GM21786 (cell line): ENCODE measurements around the gene GRIA4.
A peak's percentile ranks its signal among the peaks of the same experiment; 100 is the strongest.
"Not testable (repeated sequence)": the region's sequence is repeated elsewhere in the genome, so short reads cannot be mapped to it uniquely, and the experiment has no call there.

Experiments
- ATAC-seq: cut with Tn5 transposase; IDR thresholded peaks from one replicate; pipeline ENCODE4 v1.9.1; 2021; ENCODE audit not compliant: unreplicated experiment

GRIA4 gene

DNA sequence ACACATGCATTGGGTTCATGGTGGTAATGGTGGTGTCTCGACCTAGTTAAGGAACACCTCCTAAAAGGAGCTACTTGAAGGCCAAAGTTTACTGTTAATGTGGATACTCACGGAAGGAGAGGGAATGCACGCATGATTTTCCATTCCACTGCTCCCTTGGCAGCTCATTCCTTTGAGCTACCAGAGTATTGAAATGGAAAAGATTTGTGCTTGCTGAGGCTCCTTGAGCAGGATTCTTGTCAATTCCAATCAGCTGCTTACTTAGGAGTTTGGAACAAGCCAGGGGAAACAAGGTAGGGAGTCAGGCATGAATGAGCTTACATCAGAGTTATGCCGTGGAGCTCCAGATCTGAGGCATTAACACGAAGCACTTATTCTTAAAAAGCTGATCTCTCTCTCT lies 108.8 kb downstream of the GRIA4 start:
- ATAC-seq: no peak

DNA sequence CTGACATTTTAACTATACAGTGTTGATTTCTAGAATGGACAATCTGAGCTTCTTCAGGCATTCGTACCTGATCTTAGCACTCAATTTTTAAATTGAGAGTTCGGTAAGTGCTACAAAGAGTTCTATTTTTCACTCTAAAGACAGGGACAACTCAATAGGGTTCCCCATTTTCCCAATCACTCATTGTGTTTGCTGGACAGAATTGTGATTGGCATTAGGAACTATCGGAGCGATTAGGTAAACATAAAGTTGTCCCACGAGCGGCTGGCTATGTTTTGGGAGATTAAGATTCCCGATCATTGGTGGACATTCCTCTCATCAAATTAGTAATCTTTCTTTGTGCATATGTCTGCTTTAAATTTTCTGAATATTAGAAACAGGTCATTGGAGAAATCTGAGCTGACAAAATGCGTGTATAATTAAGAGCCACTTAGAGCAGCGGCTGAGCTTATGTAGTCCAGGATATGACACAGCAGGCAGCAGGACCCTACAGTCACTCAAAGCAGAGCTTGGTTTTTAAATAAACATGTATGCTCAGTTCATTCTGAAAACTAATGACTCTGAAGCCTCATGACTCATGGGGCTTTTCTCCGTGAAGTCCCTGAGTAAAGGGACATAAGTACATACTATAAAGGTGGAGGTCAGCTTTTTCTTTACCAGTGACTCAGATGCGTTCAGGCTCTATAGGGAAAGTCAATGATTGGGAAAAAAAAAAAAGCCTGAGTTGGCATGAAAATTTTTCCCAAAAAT lies 109.4 kb downstream of the GRIA4 start:
- peak; percentile 95 for ATAC-seq

GRCh38 chr11:105720096-105720495 lies 110.2 kb downstream of the GRIA4 start:
- ATAC-seq: no peak

DNA sequence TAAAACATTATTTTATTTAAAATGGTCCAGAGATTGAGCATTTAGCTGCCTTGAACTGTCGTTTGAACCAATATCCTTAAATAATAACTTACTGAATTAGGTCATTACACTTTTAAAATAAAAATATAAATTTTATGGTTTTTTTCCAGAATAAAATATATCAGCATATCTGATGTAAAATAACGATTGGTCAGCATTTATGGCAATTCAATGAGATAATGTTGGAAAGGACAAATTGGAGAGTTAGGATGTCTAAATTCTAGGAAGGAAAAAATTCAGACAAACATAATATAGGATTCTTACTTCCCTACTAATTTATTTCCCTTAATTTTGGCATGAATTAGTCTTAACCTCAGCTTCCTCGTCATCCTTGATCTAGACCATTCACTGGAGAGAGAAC lies 113.4 kb downstream of the GRIA4 start:
- no peak for ATAC-seq

DNA sequence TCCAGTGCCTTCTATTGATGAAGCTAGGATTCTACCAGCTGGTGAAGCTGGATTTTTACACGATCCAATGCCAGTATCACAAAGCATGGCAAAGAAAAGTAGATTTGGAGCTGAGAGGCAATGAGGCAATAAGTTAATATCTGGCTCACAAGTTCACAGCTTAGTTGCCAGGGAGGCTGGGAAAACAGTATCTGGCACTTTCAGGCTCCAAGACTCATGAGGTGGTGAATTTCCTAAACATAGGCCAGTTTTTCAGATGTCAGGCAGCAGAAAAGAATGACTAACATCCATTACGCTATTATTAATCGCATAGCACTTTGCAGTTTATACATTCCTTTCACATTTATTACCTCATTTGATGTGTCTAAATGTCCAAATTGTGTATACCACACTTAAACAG lies 122.7 kb downstream of the GRIA4 start:
- ATAC-seq: no peak

- no peak for ATAC-seq
Observed at GRCh38 chr11:105734426-105734825, 124.6 kb downstream of the GRIA4 start.

DNA sequence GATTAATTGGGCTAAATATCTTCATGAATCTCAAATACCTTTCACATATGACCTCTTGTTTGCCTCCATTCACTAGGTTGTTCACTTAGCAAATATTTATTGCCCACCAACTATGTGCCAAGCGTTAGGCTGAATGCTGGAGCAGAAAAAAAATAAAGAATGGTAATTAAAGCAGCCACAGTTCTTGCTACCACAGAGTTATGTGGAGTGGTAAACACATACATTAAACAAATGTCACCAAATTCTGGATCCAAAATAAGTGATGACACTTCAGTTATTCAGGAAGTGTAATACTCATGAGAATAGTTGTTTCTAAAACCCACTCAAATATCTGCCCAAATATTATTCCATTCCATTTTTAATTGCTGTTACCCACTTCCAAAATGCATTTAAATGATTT lies 128.4 kb downstream of the GRIA4 start:
- no peak for ATAC-seq

DNA sequence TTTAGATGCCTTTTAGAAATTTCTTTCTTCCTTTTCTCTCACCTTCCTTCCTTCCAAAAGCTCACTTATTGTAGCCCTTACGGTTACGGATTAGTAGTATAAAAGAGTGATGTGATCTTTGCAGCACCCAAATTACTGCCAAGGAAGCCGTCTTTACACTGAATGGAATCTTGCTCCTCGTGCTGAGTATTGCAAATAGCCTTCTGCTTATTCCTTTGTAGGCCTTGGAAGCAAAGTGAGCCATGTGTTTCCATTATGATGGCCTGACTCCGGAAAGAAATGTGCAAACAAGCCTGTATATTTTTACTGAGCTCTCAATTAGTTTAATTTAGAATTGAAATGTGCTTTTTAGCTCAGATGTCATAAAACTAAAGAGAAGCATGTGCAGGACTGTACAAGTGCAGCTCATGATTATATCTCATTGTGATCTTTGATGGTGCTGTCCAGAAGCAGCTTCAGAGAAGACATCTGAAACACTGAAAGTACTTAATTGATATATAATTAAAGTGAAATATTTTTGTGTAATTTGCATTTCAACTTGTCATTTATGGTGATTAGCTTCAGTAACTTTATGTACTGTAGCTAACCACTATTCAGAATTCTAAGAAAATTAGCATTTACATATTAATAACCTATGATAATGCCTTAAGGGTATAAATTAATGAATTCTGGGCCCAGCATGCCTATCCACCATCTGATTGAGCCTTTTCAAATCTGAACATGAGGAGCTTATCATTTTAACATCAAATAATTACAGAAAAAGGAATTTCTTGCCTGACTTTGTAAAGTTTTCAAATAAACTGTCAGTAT lies 129.3 kb downstream of the GRIA4 start:
- no peak for ATAC-seq

- ATAC-seq: peak; percentile 92
Observed at GRCh38 chr11:105740164-105740903, 130.5 kb downstream of the GRIA4 start.

DNA sequence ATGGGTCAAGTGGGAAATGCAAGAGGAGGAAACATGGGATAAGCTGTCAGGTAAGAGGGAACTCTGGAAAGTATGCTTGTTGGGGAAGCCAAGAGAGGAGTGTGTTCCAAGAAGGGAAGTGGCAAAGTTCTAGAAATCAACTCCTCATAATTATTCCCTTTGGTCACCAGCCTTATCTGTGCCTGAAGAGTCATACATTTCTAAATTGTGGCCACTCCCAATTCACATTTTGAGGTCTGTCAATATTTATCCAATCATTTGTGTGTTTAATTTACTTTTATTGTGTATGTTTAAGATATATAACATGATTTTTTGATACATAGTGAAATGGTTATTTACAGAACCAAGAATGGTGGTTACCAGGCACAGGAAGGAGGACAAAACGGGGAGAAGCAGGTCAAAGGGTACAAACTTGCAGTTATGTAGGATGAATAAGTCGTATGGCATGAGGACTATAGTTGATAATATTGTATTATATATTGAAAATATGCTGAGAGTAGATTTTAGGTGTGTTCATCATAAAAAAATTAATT lies 131.7 kb downstream of the GRIA4 start:
- no peak for ATAC-seq

DNA sequence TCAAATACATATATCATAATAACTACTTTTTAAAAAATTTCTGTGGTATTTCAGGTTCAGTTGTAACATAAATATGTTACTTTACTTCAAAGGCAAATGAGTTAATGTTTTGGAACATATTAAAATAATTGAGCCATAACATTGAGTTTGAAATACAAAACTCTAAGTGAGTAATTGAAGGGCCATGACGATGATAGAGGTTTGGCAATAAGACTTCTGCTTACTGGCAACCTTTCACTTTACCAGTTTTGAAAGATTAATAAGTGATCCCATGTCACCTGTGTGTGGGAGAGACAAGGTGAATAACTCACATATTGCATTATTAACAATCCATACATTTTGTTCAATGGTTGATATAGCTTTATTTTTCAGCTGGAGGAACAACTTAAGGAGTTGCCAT lies 144.4 kb downstream of the GRIA4 start:
- no peak for ATAC-seq

GRCh38 chr11:105754716-105755115 lies 144.8 kb downstream of the GRIA4 start:
- no peak for ATAC-seq

DNA sequence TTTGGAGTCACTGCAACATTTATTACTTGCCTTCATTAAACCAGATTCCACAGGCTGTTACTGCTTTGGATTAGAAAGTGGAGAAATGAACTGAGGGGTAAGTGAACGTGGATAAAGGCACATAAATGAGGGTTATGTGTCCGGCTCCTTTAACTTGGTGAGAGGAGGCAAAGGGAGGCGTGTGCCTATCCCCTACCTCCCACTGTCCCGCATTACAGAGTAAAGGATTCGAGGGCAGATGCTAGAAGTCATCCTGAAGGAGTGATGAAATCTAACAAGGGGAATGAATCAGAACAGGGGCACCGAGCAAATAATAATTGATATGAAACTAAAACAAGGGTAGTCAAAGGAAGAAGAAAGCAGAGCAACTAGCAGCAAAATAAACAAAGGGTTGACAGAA lies 147.2 kb downstream of the GRIA4 start:
- ATAC-seq: no peak

DNA sequence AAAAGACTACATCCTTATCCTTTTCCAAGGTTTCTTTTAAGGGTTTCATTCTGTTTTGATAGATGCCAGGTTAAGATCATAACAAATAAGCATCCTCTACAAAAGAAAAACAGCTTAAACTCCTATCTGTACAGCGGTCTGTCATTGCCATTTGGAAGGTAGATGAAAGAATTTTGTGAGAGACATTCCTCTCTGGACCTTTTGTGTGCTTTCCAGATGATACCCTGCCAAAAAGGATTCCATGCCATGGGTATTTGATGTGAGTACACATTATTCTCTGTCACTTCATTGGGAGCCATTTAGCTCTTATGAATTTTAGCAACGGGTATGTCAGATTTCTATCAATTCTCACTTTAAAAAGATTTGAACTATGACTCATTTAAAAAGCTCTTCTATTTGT lies 153.7 kb downstream of the GRIA4 start:
- no peak for ATAC-seq

- ATAC-seq: no peak
Observed at GRCh38 chr11:105767931-105768330, 158.1 kb downstream of the GRIA4 start.

DNA sequence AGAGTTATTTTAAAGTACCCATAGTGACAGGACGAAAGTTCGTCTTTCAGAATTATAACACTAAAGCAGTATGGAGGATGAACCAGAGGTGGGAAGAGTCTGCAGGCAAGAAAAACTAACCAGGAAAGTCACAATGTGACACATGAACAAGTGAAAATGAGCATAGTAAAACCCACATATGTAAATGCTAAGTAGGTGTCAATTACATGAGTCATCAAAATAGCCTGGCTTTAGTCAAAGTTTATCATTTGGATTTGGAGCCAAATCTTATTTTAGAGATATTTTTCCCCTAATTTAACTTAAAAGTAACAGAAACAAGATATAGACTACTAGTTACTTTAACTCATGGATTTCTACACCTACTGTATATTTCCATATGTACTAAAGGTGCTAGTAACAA lies 159.8 kb downstream of the GRIA4 start:
- ATAC-seq: no peak

DNA sequence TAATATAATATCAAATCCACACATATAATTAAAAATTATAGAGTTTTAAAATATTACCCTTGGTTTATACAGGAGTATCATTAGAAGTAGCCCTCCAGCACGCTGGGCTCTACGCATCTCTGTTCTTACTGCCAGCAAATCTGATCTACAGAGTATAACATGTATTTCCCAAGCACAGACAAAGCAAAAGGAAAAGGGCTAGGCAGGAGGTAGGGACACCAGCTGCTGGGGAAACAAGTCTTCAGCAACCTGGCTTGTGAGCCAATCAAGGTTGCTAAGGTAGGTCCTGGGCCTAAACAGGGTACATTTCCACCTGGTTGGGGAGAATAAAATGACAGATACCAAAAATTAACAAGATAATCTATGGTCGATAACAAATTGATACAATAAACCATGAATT lies 163.6 kb downstream of the GRIA4 start:
- not testable (repeated sequence) for ATAC-seq

DNA sequence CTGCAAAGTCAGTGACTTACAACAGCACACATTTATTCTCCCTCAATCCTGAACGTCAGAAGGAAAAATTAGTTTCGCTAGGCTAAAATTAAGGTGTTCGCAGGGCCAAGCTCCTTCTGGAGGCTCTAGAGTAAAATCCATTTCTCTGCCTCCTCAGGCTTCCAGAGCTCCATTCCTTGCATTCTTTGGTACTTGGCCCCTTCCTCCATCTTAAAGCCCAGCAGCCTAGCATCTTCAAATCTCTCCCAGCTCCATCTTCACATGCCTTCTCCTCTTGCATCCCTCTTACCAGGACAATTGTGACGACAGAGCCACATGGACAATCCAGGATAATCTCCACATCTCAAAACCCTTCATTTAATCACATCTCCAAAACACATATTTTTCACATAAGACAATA lies 165.0 kb downstream of the GRIA4 start:
- ATAC-seq: no peak

- no peak for ATAC-seq
Observed at GRCh38 chr11:105780781-105781525, 171.1 kb downstream of the GRIA4 start.

- ATAC-seq: no peak
Observed at GRCh38 chr11:105781807-105782206, 171.9 kb downstream of the GRIA4 start.

GRCh38 chr11:105783216-105783615 lies 173.3 kb downstream of the GRIA4 start:
- ATAC-seq: no peak
